GM21528 (cell line): ENCODE results near the gene CPA2.
"Not testable (repeated sequence)": the region's sequence is repeated elsewhere in the genome, so short reads cannot be mapped to it uniquely, and the experiment has no call there.

Experiments used
- ATAC-seq: cut with Tn5 transposase; IDR thresholded peaks from one replicate; pipeline ENCODE4 v1.9.1; 2021; ENCODE audit warnings: mild to moderate bottlenecking, moderate library complexity; ENCODE audit not compliant: unreplicated experiment, low FRiP score

Gene CPA2

DNA sequence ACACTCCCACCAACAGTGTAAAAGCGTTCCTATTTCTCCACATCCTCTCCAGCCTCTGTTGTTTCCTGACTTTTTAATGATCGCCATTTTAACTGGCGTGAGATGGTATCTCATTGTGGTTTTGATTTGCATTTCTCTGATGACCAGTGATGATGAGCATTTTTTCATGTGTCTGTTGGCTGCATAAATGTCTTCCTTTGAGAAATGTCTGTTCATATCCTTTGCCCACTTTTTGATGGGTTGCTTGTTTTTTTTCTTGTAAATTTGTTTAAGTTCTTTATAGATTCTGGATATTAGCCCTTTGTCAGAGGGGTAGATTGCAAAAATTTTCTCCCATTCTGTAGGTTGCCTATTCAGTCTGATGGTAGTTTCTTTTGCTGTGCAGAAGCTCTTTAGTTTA lies 17.0 kb upstream of the CPA2 start:
- not testable (repeated sequence) for ATAC-seq

GRCh38 chr7:130254555-130254954 lies 12.1 kb upstream of the CPA2 start:
- ATAC-seq = no peak

DNA sequence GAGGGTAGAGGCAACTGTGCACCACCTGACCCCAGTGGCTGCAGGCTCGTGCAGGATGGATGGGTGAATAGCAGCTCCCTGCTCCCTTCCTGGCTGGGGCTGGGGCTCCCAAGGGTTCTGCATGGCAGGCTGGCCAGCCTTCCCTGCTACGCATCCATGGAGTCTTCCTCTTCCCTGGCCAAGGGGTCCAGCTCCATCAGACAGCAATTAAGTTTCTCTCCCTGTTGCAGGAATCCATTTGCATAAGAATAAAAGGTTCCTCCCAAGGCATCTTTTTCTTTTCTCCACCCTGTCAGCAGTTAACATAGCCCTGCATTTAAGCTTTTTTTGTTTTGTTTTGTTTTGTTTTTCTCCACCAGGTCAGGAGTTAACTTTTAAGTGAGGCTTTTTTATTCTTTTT lies 10.0 kb upstream of the CPA2 start:
- ATAC-seq = no peak

DNA sequence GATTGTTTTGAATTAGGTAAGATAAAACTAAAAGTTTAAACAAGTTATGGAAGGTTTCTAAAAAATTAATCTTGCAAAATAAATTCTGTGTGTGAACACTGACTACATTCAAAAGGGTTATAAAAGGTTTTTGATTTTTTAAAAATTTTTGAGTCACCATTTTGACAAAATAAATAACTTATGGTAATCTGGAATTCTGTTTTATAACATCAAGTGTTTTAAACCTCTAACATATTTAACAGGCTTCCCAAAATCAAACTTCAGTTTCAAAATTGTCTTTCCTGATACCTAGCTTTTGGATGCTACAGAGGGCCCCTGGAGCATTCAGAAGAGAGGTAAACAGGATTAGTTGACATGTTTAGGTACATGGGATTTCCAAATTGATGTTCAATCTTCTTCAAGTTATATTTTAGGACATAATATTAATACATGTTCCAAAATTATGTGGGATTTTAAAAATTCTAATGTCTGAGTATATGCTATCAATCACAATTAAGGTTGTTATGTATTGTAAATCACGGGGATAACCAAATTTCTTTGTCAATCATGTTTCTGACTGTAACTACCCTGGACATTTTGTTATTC lies 8.1 kb upstream of the CPA2 start:
- no peak for ATAC-seq

- no peak for ATAC-seq
Measured at GRCh38 chr7:130262448-130262847, 4.2 kb upstream of the CPA2 start.

- no peak for ATAC-seq
Measured at GRCh38 chr7:130263130-130263529, 3.5 kb upstream of the CPA2 start.

DNA sequence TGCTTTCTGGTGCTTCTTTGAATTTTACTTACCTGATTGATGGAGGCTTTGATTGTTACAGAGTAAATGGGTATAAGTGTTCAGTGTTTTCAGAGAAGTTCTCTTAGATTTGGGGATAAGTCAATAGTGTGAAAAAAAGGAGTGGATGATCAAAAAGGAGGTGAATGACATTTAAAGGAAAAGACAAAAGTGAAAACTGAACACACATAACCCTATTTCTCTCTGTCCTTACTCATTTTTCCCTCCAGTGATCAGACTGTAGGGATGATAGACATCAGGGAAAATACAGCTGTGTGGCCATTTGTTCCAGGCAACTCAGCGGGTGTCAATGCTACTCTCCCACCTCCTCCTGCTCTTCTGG lies 278 bp downstream of the CPA2 start:
- no peak for ATAC-seq

DNA sequence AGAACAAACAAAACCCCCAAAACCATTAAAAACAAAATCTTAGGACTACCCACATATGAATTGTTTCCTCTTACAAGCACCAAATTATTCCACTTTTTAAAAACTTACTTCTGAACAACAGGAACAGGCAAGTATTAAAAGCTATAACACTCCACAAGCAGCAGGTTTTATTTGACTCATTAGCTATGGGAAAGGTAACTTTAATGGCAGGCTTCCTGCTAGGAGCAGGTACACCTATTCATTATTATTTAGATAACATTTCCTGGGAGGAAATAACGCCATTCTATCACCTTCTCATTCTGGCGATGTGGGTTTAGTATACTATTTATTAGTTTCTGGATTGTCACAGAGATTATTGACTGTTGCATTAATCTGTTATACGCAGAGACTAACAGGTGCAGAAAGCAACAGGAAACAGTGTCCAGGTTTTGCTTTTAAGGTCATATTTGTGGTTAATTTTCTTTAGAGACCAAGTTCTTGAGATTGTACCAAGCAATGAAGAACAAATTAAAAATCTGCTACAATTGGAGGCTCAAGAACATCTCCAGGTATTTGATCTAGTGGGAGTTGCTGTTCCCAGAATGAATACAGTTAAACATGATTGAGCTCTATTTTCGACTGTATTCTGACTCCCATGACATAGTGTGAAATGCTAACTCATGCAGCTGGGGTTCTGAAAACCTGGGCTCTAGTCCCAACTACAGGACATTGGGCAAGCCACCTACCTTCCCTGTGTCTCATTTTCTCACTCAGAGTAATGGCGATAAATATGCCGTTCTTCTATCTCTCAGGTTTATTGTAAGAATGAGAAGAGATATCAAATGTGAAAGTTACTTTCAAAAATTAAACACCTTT lies 2.0 kb downstream of the CPA2 start:
- ATAC-seq = no peak

- ATAC-seq = no peak
Measured at GRCh38 chr7:130269318-130269694, 2.6 kb downstream of the CPA2 start.

- ATAC-seq = no peak
Measured at GRCh38 chr7:130270947-130271800, 4.5 kb downstream of the CPA2 start.

DNA sequence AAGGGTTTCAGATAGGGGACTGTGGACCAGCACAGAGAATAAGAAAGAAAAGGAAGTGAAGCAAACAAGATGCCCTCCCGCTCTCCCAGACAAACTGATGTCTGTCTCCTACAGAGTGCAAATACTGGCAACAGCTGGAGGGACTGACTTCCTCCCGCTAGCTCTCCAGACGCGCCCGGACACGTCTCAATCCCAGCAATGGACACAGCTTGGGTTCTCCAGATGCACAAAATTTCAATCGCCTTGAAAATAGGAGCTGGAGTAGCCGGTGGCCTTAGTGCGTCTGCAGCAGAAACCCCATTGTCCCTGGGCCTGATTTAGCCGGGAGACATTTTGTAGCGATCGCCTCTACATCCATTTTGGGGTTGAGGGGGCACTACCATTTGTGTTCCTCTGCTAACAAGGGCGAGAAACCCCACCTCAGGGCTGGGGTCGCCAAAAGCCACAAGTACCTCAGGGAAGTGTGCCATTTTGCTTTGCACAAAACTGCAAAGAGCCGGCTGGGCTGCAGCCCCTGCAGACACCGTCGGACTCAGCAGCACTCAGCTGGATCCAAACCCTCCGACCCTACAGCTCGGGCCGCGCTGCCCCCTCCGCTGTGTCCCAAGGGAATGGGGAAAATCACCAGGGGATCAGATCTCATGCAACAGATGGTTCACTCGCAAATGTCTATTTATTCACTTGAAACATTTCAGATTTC lies 5.9 kb downstream of the CPA2 start:
- ATAC-seq = no peak

GRCh38 chr7:130273081-130273932 lies 6.6 kb downstream of the CPA2 start:
- ATAC-seq = no peak

GRCh38 chr7:130273933-130274255 lies 7.2 kb downstream of the CPA2 start:
- ATAC-seq = no peak

DNA sequence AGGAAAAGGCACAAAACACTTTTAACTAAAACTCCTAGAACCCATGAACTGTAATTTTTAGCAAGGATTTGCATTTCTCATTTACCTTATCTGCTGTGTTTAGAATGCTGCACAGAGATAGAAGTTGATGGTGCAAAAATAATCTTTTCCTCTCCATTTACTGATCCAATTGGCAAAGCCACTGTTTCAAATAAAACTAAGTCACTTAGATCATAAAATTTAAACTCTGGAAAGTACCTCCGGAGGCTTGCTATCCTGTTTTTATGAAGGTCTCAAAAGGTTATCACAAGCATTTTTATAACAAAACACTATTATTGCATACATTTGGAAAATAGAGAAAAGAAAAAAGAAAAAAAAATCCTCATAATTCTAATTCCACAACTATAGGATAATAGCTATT lies 7.6 kb downstream of the CPA2 start:
- ATAC-seq = no peak

DNA sequence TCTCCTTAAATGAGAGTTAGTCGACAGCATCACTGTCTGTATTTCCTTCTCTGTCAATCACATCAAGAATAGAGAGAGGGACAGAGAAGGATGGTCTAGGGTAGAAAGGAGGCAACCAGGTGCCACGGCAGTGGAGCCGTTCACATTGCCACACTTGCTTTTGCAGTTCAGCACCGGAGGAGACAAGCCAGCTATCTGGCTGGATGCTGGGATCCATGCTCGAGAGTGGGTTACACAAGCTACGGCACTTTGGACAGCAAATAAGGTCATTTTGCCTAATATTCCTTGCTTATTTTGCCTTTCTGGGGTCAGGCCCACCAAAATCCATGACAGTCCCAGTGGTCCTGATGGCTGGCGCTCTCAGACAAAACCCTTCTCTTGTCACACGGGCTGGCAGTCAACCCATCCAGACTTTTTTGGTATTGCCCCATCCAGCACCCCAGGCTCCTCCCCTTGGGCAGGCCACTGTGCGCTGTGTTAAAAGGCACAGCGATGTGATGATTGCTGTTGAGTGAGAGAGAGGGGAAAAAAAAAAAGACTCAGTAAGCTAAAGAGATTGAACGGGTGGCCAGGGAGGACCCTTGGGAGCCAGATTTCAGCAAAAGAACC lies 8.4 kb downstream of the CPA2 start:
- ATAC-seq = no peak

- no peak for ATAC-seq
Measured at GRCh38 chr7:130275826-130276297, 9.2 kb downstream of the CPA2 start.

GRCh38 chr7:130276796-130277762 lies 10.4 kb downstream of the CPA2 start:
- no peak for ATAC-seq
